IPS DF 19.7 (cell line): ENCODE results near the gene SPARC.
"Not testable (repeated sequence)": the region's sequence is repeated elsewhere in the genome, so short reads cannot be mapped to it uniquely, and the experiment has no call there.

Experiments used
- DNase-seq: peaks from one replicate; pipeline ENCODE4 v3.0.0-alpha.2; 2013; ENCODE audit warnings: low read depth, low spot score

SPARC gene

GRCh38 chr5:151686674-151687407 is at the start of gene SPARC:
Gene SPARC (minus strand): TSS chr5:151686915. CDS start chr5:151676188, 10,727 bp downstream.
- DNase-seq = peak; percentile 69

DNA sequence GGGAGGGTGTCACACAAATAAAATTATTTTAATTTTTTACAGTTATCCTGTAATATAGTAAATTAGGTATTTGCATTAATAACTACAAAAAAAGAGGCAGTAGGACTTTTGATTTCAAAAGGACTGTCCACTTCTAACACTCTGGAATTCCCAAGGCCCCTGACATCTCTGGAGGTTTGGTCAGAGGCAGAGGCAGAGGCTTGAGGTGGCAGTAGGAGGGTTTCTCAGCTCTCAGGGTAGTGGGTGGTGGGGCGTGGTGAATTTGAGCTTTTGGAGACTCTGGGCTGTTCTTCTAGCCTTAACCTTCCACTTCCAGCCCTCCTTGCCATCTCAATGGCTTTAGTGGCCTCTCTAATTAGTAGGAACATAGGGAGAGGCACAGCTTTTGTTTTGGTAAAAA is 48.9 kb upstream of the SPARC start:
- no peak for DNase-seq

DNA sequence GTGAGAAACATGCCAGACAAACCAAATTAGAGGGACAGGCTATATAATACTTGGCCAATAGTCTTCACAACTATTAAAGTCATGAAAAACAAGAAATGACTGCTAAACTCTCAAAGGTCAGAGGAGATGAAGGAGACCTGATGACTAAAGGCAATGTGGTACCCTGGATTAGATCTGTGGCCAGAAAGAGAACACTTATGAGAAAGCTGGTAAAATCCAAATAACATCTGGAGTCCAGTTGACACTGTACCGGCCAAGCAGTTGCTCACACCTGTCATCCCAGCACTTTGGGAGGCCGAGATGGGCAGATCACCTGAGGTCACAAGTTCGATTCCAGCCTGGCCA is 47.3 kb upstream of the SPARC start:
- no peak for DNase-seq

GRCh38 chr5:151733358-151734063 is 46.8 kb upstream of the SPARC start:
- DNase-seq = no peak

DNA sequence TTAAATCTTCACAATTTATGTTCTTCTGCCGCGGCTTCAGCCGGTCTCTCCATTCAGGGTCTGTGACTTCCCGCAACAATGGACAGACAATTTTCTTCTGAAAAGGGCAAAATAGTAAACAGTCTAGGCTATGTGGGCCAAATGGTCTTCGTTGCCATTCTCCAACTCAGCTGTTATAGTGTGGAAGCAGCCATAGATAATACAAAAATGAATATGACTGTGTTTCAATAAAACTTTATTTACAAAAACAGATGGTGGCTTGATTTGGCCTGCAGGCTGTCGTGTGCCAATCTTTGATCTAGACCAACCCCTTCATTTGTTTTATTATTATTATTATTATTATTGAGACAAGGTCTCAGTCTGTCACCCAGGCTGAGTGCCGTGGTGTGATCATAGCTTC is 43.7 kb upstream of the SPARC start:
- no peak for DNase-seq

DNA sequence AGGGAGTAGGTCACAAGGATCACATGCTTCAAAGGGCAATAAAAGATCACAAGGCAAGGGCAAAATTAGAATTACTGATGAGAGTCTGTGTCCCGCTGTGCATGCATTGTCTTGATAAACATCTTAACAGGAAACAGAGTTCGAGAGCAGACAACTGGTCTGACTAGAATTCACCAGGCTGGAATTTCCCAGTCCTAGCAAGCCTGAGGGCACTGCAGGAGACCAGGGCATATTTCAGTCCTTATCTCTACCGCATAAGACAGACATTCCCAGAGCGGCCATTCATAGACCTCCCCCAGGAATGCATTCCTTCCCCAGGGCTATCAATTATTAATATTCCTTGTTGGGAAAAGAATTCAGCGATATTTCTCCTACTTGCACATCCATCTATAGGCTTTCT is 42.9 kb upstream of the SPARC start:
- DNase-seq = not testable (repeated sequence)

DNA sequence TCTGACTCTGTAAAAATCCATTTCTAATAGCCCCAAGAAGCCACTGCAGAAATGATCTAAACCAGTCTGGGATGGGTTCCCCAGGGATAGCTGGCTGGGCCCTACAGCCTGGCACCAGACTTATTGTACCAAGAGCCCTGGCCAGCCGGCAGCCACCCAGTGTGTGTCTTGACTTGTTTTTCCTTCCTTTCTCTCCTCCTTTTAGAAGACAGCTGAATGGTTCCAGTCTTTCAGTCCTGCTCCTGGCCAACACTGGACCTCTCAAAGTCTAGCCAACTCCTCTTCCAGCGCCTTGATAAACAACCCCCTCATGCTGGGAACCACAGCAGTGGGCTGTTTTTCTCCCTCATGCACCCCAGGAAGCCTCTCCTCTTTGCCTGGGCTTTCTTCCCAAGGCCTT is 37.6 kb upstream of the SPARC start:
- no peak for DNase-seq

DNA sequence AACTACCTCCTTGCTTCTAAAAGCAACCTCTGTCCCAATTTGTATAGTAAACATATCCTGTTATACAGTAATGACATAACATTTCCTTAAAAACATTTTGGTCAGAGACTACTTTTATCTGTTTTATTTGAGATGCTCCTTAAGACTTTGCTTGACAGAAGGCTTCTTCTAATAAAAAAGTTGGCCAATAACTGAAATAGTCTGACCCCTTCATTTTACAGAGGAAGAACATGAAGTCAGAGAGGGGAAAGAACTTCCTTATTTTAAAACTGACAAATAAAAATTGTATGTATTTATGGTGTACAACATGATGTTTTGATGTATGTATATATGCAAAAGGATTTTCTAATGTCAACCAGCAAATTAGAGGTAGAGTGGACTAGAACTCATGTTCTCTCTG is 35.8 kb upstream of the SPARC start:
- no peak for DNase-seq

DNA sequence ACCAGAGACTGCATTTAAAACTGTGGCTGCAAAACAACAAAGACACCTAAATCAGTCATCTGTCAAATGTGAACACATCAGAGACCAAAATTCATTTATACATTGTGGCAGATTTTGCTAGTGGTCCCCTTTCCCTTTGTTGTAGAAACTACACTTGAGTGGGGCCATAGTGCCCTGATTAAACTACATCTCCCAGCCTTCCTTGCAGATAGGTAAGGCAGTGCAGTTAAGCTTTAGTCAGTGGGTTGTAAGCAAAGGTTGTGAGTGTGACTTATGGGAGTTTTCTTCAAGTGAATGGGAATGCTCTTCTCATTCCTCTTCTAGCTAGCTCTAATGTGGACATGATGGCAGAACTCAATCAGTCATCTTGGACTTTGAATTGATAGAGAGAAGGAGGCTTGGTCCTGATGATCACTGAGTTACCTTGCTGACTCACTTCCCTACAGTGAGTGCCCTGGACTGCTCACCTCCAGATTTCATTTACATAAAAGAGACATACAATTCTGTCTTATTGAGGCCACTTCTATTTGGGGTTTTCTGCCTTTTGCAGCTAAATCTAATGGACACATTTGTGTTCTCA is 35.2 kb upstream of the SPARC start:
- no peak for DNase-seq

DNA sequence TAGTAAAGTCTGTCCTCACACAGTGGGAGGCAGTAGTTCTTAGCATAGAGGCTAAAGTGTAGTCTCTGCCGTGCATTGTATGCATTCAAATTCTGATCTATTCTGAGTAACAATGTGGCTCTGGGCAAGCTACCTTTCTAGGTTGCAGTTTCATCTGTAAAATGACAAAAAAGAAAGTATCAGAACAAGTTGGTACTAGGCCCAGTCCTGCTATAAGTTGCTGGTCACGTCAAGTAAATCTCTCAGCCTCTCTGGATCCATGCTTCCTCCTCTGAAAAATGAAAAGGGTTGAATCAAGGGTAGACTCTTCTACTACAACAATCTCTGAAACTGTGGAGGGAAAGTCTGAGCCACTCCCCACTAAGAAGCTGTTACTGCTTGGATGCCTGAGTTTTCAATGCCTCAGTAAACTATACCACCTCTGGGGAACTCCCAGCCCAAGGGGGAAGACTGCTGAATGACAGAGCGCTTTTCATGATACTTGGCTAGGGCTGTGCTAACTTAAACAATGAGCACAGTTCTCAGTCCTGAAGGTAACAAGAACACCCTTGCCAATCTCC is 34.5 kb upstream of the SPARC start:
- DNase-seq = no peak

- no peak for DNase-seq
These were observed 33.5 kb upstream of the SPARC start for GRCh38 chr5:151720215-151720614.

- no peak for DNase-seq
These were observed 32.7 kb upstream of the SPARC start for GRCh38 chr5:151719228-151720000.

DNA sequence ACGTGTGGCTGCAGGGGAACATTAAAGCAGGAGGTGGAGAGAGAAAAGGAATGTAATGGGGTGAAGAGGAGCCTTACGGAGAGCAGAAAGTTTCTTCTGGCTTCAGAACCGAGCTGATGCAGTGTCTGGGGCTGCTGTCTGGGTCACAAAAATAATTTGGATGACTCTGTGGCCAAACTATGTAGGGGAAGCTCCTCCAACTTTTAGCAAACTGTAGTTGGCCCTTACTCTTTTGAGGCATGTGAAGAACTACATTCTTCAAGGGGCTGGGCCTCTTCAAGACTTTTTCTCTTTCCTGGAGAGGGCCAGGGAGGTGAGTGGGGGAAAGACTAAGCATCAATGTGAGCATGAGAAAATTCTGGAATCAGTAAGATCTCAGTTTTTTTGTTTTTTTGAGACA is 31.9 kb upstream of the SPARC start:
- no peak for DNase-seq

- DNase-seq = no peak
These were observed 31.4 kb upstream of the SPARC start for GRCh38 chr5:151718153-151718552.

- no peak for DNase-seq
These were observed 30.7 kb upstream of the SPARC start for GRCh38 chr5:151717416-151717815.

- no peak for DNase-seq
These were observed 22.5 kb upstream of the SPARC start for GRCh38 chr5:151709109-151709735.

DNA sequence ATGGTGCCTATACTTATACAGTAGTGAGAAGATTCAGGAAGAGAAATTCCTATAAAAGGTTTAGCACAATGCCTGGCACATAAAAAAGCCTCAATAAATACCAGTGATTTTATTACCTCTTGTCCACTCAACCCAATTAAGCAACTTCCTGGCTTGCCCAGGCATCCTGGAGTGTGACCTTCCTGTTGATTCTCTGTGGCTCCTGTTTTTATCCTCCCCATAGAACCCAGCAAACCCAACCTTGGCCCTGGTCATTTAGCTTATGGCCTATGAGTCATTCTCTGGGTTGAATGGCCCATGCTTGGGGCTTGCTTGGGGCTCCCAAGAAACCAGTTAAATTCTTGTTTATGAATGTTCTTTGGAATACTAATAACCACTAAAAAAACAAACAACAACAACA is 21.4 kb upstream of the SPARC start:
- no peak for DNase-seq

DNA sequence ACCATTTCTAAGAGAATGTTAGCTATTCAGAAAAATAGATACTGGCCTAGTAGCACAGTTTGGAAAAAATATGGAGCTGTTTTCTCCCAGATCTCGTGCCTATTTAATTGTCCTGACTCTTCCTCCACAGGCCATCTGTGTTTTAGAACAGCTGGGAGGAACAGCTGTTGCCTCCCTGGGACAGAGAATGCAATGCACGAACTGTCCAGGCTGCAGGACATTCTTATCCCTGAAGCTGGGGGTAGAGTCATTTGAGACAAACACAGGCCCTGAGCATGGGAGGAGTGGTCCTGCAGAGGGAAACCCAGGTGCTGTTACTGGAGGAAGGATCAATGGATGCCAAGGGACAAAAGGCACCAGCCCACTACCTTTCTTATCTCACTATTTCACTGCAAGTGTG is 20.9 kb upstream of the SPARC start:
- DNase-seq = no peak

DNA sequence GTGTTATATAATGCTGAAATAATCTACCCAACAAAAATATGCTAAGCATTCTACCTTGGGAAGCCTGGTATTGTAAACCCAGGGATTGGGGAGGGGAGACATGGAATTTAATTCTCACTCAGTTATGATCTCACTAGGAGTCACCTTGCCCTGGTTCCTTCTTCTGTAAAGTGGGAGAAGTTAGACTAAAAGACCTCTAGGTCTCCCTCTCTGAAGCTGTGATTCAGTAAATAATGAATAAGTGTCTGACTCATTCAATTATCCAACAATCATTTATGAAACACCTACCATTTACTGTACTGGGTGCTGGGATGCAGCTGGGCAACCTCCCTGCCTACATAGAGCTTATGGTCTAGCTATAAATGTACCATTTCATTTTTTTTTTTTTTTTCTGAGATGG is 20.2 kb upstream of the SPARC start:
- no peak for DNase-seq

- DNase-seq = no peak
These were observed 17.1 kb upstream of the SPARC start for GRCh38 chr5:151703780-151704179.

GRCh38 chr5:151703227-151703626 is 16.5 kb upstream of the SPARC start:
- no peak for DNase-seq

DNA sequence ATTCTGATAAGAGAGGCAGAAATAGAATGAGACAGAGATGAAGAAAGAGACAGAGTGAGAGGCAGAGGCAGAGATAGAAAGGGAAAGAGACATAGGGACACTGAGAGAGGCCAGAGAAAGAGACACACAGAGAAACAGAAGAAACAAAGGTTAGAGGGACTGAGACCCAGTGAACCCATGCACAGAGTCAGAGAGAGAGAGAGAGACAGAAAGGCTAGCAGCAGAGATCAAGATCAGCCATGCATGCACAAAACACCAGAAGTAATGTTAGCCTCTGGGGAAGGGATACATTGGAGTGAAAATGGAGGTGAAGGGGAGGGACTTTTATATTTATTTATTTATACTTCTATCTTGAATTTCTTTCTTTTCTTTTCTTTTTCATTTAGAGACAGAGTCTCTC is 14.1 kb upstream of the SPARC start:
- DNase-seq = no peak
